ENCODE measurements around the gene MLLT10.
"Not testable (repeated sequence)": the region's sequence is repeated elsewhere in the genome, so short reads cannot be mapped to it uniquely, and the experiment has no call there.

The MLLT10 gene

GRCh38 chr10:21527598-21528235 is 6.3 kb upstream of the MLLT10 start:
- DNase-seq (ENCODE audit: extremely low read depth in 1 of 2, low read depth in 1 of 2) = no peak

GRCh38 chr10:21528236-21529031 is 5.6 kb upstream of the MLLT10 start:
- no peak for DNase-seq (ENCODE audit: extremely low read depth in 1 of 2, low read depth in 1 of 2)

DNA sequence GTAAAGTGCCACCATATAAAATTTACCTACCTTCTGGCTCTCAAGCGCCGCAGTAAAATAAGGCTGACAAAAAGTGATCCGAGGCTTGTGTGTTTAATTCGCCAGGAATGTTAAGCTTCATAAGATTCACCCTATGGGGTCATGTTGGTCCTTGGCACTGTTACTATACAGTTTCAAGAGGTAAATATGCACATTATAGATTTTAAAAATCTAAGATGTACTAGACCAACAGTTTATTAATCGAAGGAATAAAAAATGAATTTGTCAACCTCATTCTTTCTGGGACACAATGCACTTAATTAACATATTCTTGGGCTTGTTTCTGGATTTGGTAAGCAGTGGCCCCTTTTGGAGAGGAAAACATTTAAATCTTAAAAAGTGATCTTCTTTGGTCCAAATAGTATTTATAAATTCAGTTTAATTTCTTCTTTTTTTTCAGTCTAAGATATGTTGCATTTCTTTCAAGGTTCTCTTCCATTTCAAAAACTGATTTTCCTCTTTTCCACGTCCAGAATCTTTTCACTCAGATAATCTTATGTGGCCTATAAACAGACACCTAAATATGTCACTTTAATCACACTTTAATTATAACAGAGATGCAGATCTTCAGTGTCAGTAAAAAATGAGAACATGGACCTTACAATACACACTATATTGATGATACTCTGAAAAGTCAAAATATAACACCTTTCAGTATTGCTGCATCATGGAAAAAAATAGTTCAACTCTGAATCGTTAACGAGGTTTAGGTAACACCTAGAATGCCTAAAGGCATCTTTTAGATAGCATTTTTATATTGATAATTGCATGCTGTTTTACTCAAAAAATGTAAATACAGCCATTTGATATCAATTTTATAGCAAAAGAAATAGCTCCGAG is 4.8 kb upstream of the MLLT10 start:
- no peak for DNase-seq (ENCODE audit: extremely low read depth in 1 of 2, low read depth in 1 of 2)

GRCh38 chr10:21530168-21530567 is 3.9 kb upstream of the MLLT10 start:
- DNase-seq (ENCODE audit: extremely low read depth in 1 of 2, low read depth in 1 of 2) = no peak

DNA sequence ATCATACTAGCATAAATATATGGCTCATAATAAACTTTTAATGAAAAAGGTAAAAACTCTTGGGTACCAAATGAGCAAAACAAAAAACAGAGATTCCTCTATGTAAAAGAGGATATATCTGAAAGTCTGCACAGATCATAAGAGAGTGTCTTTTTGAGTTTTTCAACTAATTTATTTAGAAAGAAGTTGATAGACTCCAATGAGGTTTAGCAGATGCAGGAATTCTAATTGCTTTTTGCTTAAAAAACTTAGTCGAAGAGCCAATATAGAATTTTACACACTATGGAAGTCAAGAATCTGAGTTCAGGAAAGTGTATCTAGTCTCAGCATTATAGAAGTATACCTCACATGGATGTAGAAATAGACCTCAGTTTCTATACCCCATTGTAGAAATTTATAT is 3.4 kb upstream of the MLLT10 start:
- DNase-seq (ENCODE audit: extremely low read depth in 1 of 2, low read depth in 1 of 2) = no peak

DNA sequence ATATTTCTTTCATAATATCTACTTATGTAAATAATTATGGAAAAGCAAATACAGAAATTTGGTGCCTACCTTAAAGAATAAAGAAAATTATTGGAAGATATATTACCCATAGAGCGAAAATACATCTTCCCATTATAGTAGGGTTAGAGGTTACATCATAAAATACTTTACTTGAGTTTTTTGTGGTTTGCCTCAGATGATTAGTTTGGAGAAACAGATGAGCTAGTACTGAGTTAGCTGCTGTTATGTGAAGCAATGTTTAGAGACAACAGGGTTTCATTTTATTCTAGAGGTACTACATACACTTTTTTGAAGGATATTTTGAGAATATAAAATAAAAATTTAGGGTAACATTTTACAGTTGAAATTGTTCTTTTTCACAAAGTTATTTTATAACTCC is 2.9 kb upstream of the MLLT10 start:
- no peak for DNase-seq (ENCODE audit: extremely low read depth in 1 of 2, low read depth in 1 of 2)

GRCh38 chr10:21532694-21533466 is 1.2 kb upstream of the MLLT10 start:
- DNase-seq (ENCODE audit: extremely low read depth in 1 of 2, low read depth in 1 of 2) = no peak

DNA sequence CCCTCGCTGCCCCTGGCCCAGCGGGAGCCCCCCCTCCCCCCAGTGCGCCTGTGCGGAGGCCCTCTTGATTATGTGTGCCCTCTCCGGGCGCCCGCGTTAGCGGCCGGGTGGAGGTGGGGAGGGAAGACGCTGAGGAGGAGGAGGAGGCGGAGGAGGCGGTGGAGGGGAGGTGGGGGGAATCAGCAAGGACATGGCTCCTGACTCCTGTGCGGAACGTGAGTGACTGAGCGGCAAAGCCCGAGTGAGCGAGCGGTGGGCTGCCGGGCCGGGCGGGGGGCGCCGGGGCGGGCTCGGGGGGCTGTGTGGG is 201 bp downstream of the MLLT10 start:
- no peak for DNase-seq (ENCODE audit: extremely low read depth in 1 of 2, low read depth in 1 of 2)

GRCh38 chr10:21534604-21535493 is 817 bp downstream of the MLLT10 start:
- DNase-seq (ENCODE audit: extremely low read depth in 1 of 2, low read depth in 1 of 2) = no peak

- no peak for DNase-seq (ENCODE audit: extremely low read depth in 1 of 2, low read depth in 1 of 2)
These were observed 1.5 kb downstream of the MLLT10 start for GRCh38 chr10:21535494-21535965.

DNA sequence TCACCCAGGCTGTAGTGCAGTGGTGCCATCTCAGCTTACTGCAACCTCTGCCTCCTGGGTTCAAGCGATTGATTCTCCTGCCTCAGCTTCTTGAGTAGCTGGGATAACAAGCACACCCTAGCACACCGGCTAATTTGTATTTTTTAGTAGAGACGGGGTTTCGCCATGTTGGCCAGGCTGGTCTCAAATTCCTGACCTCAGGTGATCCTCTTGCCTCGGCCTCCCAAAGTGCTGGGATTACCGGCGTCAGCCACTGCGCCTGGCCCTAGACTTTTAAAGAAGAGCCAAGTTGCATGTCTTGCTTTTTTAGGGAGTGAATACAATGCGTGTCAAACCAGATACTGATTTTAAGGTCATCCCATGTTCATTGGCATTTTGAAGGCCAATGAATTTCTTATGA is 1.9 kb downstream of the MLLT10 start:
- not testable (repeated sequence) for DNase-seq (ENCODE audit: extremely low read depth in 1 of 2, low read depth in 1 of 2)

DNA sequence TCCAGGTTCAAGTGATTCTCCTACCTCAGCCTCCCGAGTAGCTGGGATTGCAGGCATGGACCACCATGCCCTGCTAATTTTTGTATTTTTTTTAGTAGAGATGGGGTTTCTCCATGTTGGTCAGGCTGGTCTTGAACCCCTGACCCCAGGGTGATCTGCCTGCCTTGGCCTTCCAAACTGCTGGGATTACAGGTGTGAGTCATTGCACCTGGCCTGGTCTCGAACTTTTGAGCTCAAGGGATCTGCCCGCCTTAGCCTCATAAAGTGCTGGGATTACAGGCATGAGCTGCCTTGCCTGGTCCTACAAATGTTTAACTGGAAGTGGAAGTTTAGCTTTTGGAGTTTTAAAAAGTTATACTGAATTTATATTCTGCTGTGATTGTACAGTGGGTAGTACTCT is 2.8 kb downstream of the MLLT10 start:
- no peak for DNase-seq (ENCODE audit: extremely low read depth in 1 of 2, low read depth in 1 of 2)

DNA sequence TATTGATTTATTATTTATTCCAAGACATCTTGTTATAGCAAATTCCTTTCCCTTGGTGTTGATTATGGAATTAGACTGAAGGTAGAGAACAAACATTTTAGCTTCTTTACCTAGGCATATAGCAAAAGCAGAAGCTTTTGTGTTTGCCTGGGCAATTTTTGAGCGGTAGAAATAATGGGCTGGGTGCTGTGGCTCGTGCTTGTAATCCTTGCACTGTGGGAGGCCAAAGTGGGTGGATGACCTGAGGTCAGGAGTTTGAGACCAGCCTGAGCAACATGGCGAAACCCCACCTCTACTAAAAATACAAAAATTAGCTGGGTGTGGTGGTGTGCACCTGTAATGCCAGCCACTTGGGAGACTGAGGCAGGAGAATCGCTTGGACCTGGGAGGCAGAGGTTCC is 6.7 kb downstream of the MLLT10 start:
- not testable (repeated sequence) for DNase-seq (ENCODE audit: extremely low read depth in 1 of 2, low read depth in 1 of 2)

GRCh38 chr10:21547246-21547645 is 13.2 kb downstream of the MLLT10 start:
- no peak for DNase-seq (ENCODE audit: extremely low read depth in 1 of 2, low read depth in 1 of 2)

- DNase-seq (ENCODE audit: extremely low read depth in 1 of 2, low read depth in 1 of 2) = no peak
These were observed 18.6 kb downstream of the MLLT10 start for GRCh38 chr10:21552638-21553037.

DNA sequence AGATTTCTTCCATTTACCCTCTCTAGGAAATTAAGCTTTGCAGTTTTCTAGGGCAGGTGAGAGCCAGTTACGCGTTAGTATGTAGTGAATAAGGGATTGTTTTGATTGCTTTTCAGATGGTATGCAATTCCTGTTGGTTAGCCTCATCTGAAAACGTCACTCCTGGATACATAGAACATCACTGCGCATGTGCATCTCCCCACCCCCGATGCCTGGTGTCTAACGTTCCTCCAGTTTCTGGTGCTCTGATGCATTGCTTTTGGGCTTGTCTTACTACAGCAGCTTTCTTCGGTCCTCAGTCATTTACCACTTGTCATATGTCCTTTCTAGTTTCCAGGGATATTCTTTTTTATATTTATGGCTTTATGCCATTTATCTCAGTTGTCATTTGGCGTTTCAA is 22.5 kb downstream of the MLLT10 start:
- no peak for DNase-seq (ENCODE audit: extremely low read depth in 1 of 2, low read depth in 1 of 2)

GRCh38 chr10:21558984-21559383 is 25.0 kb downstream of the MLLT10 start:
- not testable (repeated sequence) for DNase-seq (ENCODE audit: extremely low read depth in 1 of 2, low read depth in 1 of 2)

GRCh38 chr10:21570761-21571521 is 36.9 kb downstream of the MLLT10 start:
- no peak for DNase-seq (ENCODE audit: extremely low read depth in 1 of 2, low read depth in 1 of 2)

GRCh38 chr10:21572578-21572977 is 38.5 kb downstream of the MLLT10 start:
- DNase-seq (ENCODE audit: extremely low read depth in 1 of 2, low read depth in 1 of 2) = no peak

Data from activated CD8-positive, alpha-beta memory T cell treated with anti-CD3 and anti-CD28 coated beads for 1 hour (primary cell).